GM08714 (cell line): ENCODE data around the gene STAU1.

Experiments
- H3K4me3 ChIP-seq: fragments of 200-500 bp; sonication (Bioruptor generic); 2 replicates; pipeline ENCODE4 v1.5.1; 2014; ENCODE audit warnings: mild to moderate bottlenecking, low read length, inconsistent platforms
- ZNF274 ChIP-seq: IDR thresholded peaks from 2 replicates; pipeline ENCODE4 v1.6.1; 2012; ENCODE audit warnings: mild to moderate bottlenecking, low read depth, low read length

Gene STAU1

GRCh38 chr20:49183444-49183843 lies 4.7 kb downstream of the STAU1 start:
- no peak overlapping the region for H3K4me3 ChIP-seq
- no peak for TF ChIP-seq ZNF274

- no peak for TF ChIP-seq ZNF274
- H3K4me3 ChIP-seq, result no peak overlapping the region
Observed at GRCh38 chr20:49181265-49181877, 6.8 kb downstream of the STAU1 start.

GRCh38 chr20:49179368-49180277 lies 8.5 kb downstream of the STAU1 start:
- no peak for TF ChIP-seq ZNF274
- no peak overlapping the region for H3K4me3 ChIP-seq

GRCh38 chr20:49174183-49174582 lies 14.0 kb downstream of the STAU1 start:
- no peak overlapping the region for H3K4me3 ChIP-seq
- no peak for TF ChIP-seq ZNF274

GRCh38 chr20:49172413-49172812 lies 15.7 kb downstream of the STAU1 start:
- TF ChIP-seq ZNF274, result no peak
- no peak overlapping the region for H3K4me3 ChIP-seq

- TF ChIP-seq ZNF274, result no peak
- H3K4me3 ChIP-seq, result no peak overlapping the region
Observed at GRCh38 chr20:49171909-49172308, 16.2 kb downstream of the STAU1 start.

GRCh38 chr20:49170714-49171113 lies 17.4 kb downstream of the STAU1 start:
- no peak overlapping the region for H3K4me3 ChIP-seq
- no peak for TF ChIP-seq ZNF274

- H3K4me3 ChIP-seq, result no peak overlapping the region
Observed at GRCh38 chr20:49169547-49169946, 18.6 kb downstream of the STAU1 start.

GRCh38 chr20:49168864-49169263 lies 19.3 kb downstream of the STAU1 start:
- H3K4me3 ChIP-seq, result peak overlapping the region; percentile 26; the same call in 1 of the 2 replicates

More at GRCh38 chr20:49169547-49169946, 18.6 kb downstream of the STAU1 start:
- no peak for TF ChIP-seq ZNF274

- H3K4me3 ChIP-seq, result peak overlapping the region; percentile 49
- no peak for TF ChIP-seq ZNF274
Observed at GRCh38 chr20:49167811-49168507, 20.2 kb downstream of the STAU1 start.

GRCh38 chr20:49166534-49167449 lies 21.3 kb downstream of the STAU1 start:
- H3K4me3 ChIP-seq, result peak overlapping the region; percentile 40; the same call in 1 of the 2 replicates
- TF ChIP-seq ZNF274, result no peak

GRCh38 chr20:49165611-49166010 lies 22.5 kb downstream of the STAU1 start:
- TF ChIP-seq ZNF274, result no peak
- peak overlapping the region; percentile 54; the same call in 1 of the 2 replicates for H3K4me3 ChIP-seq

GRCh38 chr20:49163696-49164095 lies 24.4 kb downstream of the STAU1 start:
- TF ChIP-seq ZNF274, result no peak
- no peak overlapping the region for H3K4me3 ChIP-seq
